HUES64 (cell line): Measurements from ENCODE around the gene FOXP1.

Experiments
- H3K27ac ChIP-seq: 2 replicates; pipeline ENCODE4 v1.7.0; 2013; ENCODE audit warnings: low read depth, low read length, inconsistent platforms
- H3K27me3 ChIP-seq: 2 replicates; pipeline ENCODE4 v1.6.1; 2013; ENCODE audit warnings: mild to moderate bottlenecking, low read length; ENCODE audit not compliant: insufficient read depth
- H3K36me3 ChIP-seq: 2 replicates; pipeline ENCODE4 v1.6.1; 2013; ENCODE audit warnings: mild to moderate bottlenecking, low read length; ENCODE audit not compliant: insufficient read depth
- H3K4me1 ChIP-seq: 2 replicates; pipeline ENCODE4 v1.6.1; 2013; ENCODE audit warnings: mild to moderate bottlenecking, low read length, moderate library complexity; ENCODE audit not compliant: insufficient read depth
- H3K4me3 ChIP-seq: 2 replicates; pipeline ENCODE4 v1.5.1; 2013; ENCODE audit warnings: mild to moderate bottlenecking, low read length, moderate library complexity
- H3K9ac ChIP-seq: 2 replicates; pipeline ENCODE4 v1.6.1; 2013; ENCODE audit warnings: mild to moderate bottlenecking, low read depth, low read length
- H3K9me3 ChIP-seq: 2 replicates; pipeline ENCODE4 v1.6.1; 2013; ENCODE audit warnings: low read depth, low read length; ENCODE audit not compliant: insufficient read depth
- WGBS: fragments of 150-250, 120-280 bp; methylation state at CpG from one replicate; pipeline ENCODE4 v1.1.7; 2013; ENCODE audit warnings: missing lambda C conversion rate; 5-methylcytosine and 5-hydroxymethylcytosine counted together

Gene FOXP1

GRCh38 chr3:71109977-71110285 is 473.6 kb downstream of the FOXP1 start:
- peaks cover 6% of the 10 kb centered on the region; the same call in 1 of the 2 replicates for H3K4me1 ChIP-seq
- H3K36me3 ChIP-seq = 0 out of 2 replicates have a peak, but pooled peaks cover 6% of the 10 kb centered on the region
- no peaks in the 10 kb centered on the region for H3K27me3 ChIP-seq
- H3K4me3 ChIP-seq = no peak overlapping the region
- 79% methylated on average over 1 of the region's 3 CpGs for WGBS
- H3K27ac ChIP-seq = no peak overlapping the region
- no peaks in the 10 kb centered on the region for H3K9me3 ChIP-seq
- H3K9ac ChIP-seq = no peak overlapping the region

- Histone ChIP-seq H3K36me3 (0 out of 2 replicates have a peak, but pooled peaks cover 6% of the 10 kb centered on the region), H3K9ac (no peak overlapping the region), H3K27ac (no peak overlapping the region), H3K27me3 (no peaks in the 10 kb centered on the region), H3K4me3 (no peak overlapping the region), H3K4me1 (peaks cover 6% of the 10 kb centered on the region; the same call in 1 of the 2 replicates), H3K9me3 (no peaks in the 10 kb centered on the region)
- 95% methylated on average over 6 of the region's 8 CpGs for WGBS
Measured at GRCh38 chr3:71109241-71109976, 474.1 kb downstream of the FOXP1 start.

GRCh38 chr3:71107926-71108325 is 475.6 kb downstream of the FOXP1 start:
- WGBS = 92% methylated on average over 3 of the region's 3 CpGs
- Histone ChIP-seq H3K27me3 (no peaks in the 10 kb centered on the region), H3K27ac (no peak overlapping the region), H3K4me3 (no peak overlapping the region), H3K36me3 (0 out of 2 replicates have a peak, but pooled peaks cover 6% of the 10 kb centered on the region), H3K9me3 (no peaks in the 10 kb centered on the region), H3K9ac (no peak overlapping the region), H3K4me1 (peaks cover 6% of the 10 kb centered on the region; the same call in 1 of the 2 replicates)

GRCh38 chr3:71104976-71105375 is 478.6 kb downstream of the FOXP1 start:
- Histone ChIP-seq H3K9me3 (no peaks in the 10 kb centered on the region), H3K27ac (no peak overlapping the region), H3K4me1 (peaks cover 5% of the 10 kb centered on the region; the same call in 1 of the 2 replicates), H3K4me3 (no peak overlapping the region), H3K9ac (no peak overlapping the region), H3K36me3 (no peaks in the 10 kb centered on the region), H3K27me3 (no peaks in the 10 kb centered on the region)
- WGBS = 94% methylated on average over 6 of the region's 6 CpGs

GRCh38 chr3:71104556-71104955 is 479.0 kb downstream of the FOXP1 start:
- Histone ChIP-seq H3K9ac (no peak overlapping the region), H3K27ac (no peak overlapping the region), H3K27me3 (no peaks in the 10 kb centered on the region), H3K9me3 (no peaks in the 10 kb centered on the region), H3K36me3 (no peaks in the 10 kb centered on the region), H3K4me1 (peaks cover 5% of the 10 kb centered on the region; the same call in 1 of the 2 replicates), H3K4me3 (no peak overlapping the region)
- WGBS = 100% methylated on average over 3 of the region's 3 CpGs

GRCh38 chr3:71104121-71104541 is 479.4 kb downstream of the FOXP1 start:
- H3K27me3 ChIP-seq = no peaks in the 10 kb centered on the region
- H3K9me3 ChIP-seq = no peaks in the 10 kb centered on the region
- H3K4me1 ChIP-seq = peaks cover 5% of the 10 kb centered on the region; the same call in 1 of the 2 replicates
- no peak overlapping the region for H3K9ac ChIP-seq
- H3K4me3 ChIP-seq = no peak overlapping the region
- no peaks in the 10 kb centered on the region for H3K36me3 ChIP-seq
- no peak overlapping the region for H3K27ac ChIP-seq
- 93% methylated on average over 6 of the region's 6 CpGs for WGBS

- Histone ChIP-seq H3K9ac (no peak overlapping the region), H3K9me3 (no peaks in the 10 kb centered on the region), H3K27ac (no peak overlapping the region), H3K27me3 (no peaks in the 10 kb centered on the region), H3K4me3 (no peak overlapping the region), H3K4me1 (peaks cover 5% of the 10 kb centered on the region; the same call in 1 of the 2 replicates), H3K36me3 (no peaks in the 10 kb centered on the region)
- 96% methylated on average over 9 of the region's 9 CpGs for WGBS
Measured at GRCh38 chr3:71103430-71103921, 480.1 kb downstream of the FOXP1 start.

GRCh38 chr3:71102111-71102983 is 481.2 kb downstream of the FOXP1 start:
- no peaks in the 10 kb centered on the region for H3K9me3 ChIP-seq
- H3K4me3 ChIP-seq = no peak overlapping the region
- WGBS = 94% methylated on average over 11 of the region's 11 CpGs
- no peaks in the 10 kb centered on the region for H3K36me3 ChIP-seq
- peaks cover 5% of the 10 kb centered on the region; the same call in 1 of the 2 replicates for H3K4me1 ChIP-seq
- no peaks in the 10 kb centered on the region for H3K27me3 ChIP-seq
- no peak overlapping the region for H3K27ac ChIP-seq
- H3K9ac ChIP-seq = no peak overlapping the region

- H3K27me3 ChIP-seq = no peaks in the 10 kb centered on the region
- H3K9me3 ChIP-seq = no peaks in the 10 kb centered on the region
- no peaks in the 10 kb centered on the region for H3K36me3 ChIP-seq
- no peak overlapping the region for H3K27ac ChIP-seq
- H3K4me1 ChIP-seq = peaks cover 5% of the 10 kb centered on the region; the same call in 1 of the 2 replicates
- H3K9ac ChIP-seq = no peak overlapping the region
- no peak overlapping the region for H3K4me3 ChIP-seq
- 98% methylated on average over 5 of the region's 5 CpGs for WGBS
Measured at GRCh38 chr3:71101626-71102025, 481.9 kb downstream of the FOXP1 start.

- Histone ChIP-seq H3K4me3 (no peak overlapping the region), H3K4me1 (peaks cover 5% of the 10 kb centered on the region; the same call in 1 of the 2 replicates), H3K36me3 (no peaks in the 10 kb centered on the region), H3K27me3 (no peaks in the 10 kb centered on the region), H3K9ac (no peak overlapping the region), H3K27ac (no peak overlapping the region), H3K9me3 (no peaks in the 10 kb centered on the region)
- WGBS = 89% methylated on average over 3 of the region's 3 CpGs
Measured at GRCh38 chr3:71101014-71101413, 482.5 kb downstream of the FOXP1 start.
